Measurements from ENCODE around the gene HDAC4.

Gene HDAC4

DNA sequence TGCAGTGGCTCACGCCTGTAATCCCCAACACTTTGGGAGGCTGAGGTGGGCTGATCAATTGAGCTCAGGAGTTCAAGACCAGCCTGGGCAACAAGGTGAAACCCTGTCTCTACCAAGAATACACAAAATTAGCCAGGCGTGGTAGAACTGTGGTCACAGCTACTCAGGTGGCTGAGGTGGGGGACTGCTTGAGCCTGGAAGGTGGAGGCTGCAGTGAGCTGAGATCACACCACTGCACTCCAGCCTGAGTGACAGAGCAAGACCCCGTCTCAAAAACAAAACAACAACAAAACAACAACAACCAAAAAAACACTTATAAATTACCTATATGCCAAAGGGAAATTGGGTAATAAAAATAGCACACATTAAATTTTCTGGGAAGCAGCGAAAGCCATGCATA, 141.6 kb downstream of the HDAC4 start:
- H3K4me3 ChIP-seq (ENCODE audit: insufficient read length, low read depth) = no peak overlapping the region
- no peak for TF ChIP-seq ZNF274 (IDR thresholded peaks at IDR 0.05; ENCODE audit: low read depth, low read length)
- no peak for TF ChIP-seq SUZ12 (IDR thresholded peaks at IDR 0.05; ENCODE audit: extremely low read depth, insufficient read depth, insufficient read length)
- TF ChIP-seq YY1 (IDR thresholded peaks at IDR 0.05; ENCODE audit: insufficient read depth, insufficient read length) = no peak
- H3K27me3 ChIP-seq (ENCODE audit: insufficient read depth, insufficient read length) = no peaks in the 10 kb centered on the region
- peaks cover 7% of the 10 kb centered on the region for H3K4me1 ChIP-seq (ENCODE audit: insufficient read depth, insufficient read length)
- DNase-seq (ENCODE audit: low read depth, low spot score) = no peak
- H3K9ac ChIP-seq (ENCODE audit: insufficient read length, low read depth) = no peak overlapping the region
- H3K36me3 ChIP-seq (ENCODE audit: insufficient read depth, insufficient read length, low read length) = peaks cover 3% of the 10 kb centered on the region
- H3K9me3 ChIP-seq (ENCODE audit: insufficient read depth, low read length) = peaks cover 11% of the 10 kb centered on the region; the same call in 1 of the 2 replicates

DNA sequence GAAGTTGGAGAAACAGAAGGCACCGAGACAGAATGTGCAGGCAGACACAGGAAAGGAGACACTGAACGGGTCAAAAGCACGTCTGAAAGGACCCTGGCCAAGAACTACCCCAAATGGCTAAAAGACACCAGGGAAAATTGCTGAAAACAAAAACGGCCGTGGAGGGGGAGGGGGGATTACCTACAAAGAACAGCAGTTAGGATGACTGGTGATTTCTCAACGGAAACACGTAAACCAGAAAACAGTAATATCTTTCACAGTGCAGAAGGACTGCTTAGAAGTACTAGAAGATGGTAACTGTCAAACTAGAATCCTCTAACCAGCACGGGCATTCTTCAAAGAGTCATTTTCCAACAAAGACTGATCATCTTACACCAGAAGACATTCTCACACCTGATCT, 142.6 kb downstream of the HDAC4 start:
- Histone ChIP-seq H3K9ac (ENCODE audit: insufficient read length, low read depth) (no peak overlapping the region), H3K4me1 (ENCODE audit: insufficient read depth, insufficient read length) (peaks cover 4% of the 10 kb centered on the region), H3K9me3 (ENCODE audit: insufficient read depth, low read length) (peaks cover 11% of the 10 kb centered on the region; the same call in 1 of the 2 replicates), H3K36me3 (ENCODE audit: insufficient read depth, insufficient read length, low read length) (peaks cover 3% of the 10 kb centered on the region), H3K27me3 (ENCODE audit: insufficient read depth, insufficient read length) (no peaks in the 10 kb centered on the region), H3K4me3 (ENCODE audit: insufficient read length, low read depth) (no peak overlapping the region)
- no peak for DNase-seq (ENCODE audit: low read depth, low spot score)
- TF ChIP-seq ZNF274 (IDR thresholded peaks at IDR 0.05; ENCODE audit: low read depth, low read length) (no peak), SUZ12 (IDR thresholded peaks at IDR 0.05; ENCODE audit: extremely low read depth, insufficient read depth, insufficient read length) (no peak), YY1 (IDR thresholded peaks at IDR 0.05; ENCODE audit: insufficient read depth, insufficient read length) (no peak)

DNA sequence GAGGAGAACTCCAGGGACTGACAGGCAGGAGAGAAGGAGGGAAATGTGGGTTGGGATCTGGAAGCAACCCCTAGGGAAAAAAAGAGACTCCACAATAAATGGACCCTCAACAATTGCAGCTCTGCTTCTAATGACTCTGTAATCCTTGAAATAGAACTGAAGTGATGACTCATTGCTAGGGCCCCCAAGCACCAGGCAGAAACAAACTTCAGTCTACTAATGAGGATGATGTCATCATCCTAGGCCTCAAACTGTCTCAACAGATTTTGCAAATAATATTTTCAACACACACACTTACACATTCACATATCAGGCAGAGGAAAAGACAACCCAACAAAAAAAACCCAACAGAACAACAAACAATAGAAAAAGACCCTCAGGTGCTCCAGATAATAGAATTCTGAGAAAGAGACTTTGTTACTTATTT, 143.3 kb downstream of the HDAC4 start:
- Histone ChIP-seq H3K9ac (ENCODE audit: insufficient read length, low read depth) (no peak overlapping the region), H3K27me3 (ENCODE audit: insufficient read depth, insufficient read length) (no peaks in the 10 kb centered on the region), H3K4me3 (ENCODE audit: insufficient read length, low read depth) (no peak overlapping the region), H3K36me3 (ENCODE audit: insufficient read depth, insufficient read length, low read length) (peaks cover 3% of the 10 kb centered on the region), H3K9me3 (ENCODE audit: insufficient read depth, low read length) (peaks cover 11% of the 10 kb centered on the region; the same call in 1 of the 2 replicates), H3K4me1 (ENCODE audit: insufficient read depth, insufficient read length) (peaks cover 4% of the 10 kb centered on the region)
- no peak for TF ChIP-seq SUZ12 (IDR thresholded peaks at IDR 0.05; ENCODE audit: extremely low read depth, insufficient read depth, insufficient read length)
- TF ChIP-seq YY1 (IDR thresholded peaks at IDR 0.05; ENCODE audit: insufficient read depth, insufficient read length) = no peak
- no peak for TF ChIP-seq ZNF274 (IDR thresholded peaks at IDR 0.05; ENCODE audit: low read depth, low read length)
- no peak for DNase-seq (ENCODE audit: low read depth, low spot score)

DNA sequence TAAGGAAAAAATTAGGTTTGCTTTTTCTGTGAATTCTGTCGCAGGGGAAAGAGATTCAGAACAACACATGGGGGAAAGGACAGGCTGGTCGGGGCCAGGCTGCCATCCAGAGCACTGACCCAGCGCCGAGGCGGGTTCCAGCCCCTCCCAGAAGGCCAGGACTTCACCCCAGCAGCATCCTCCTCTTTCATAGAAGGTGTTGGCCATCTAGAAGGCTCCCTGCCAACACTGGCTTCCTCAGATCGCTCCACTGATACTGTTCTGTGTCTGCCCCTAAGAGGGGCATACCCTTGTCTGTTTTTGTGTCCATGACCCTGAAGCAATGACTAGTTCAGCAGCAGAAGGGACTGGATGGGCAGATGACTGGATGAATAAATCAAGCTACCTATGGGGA, 144.5 kb downstream of the HDAC4 start:
- Histone ChIP-seq H3K4me3 (ENCODE audit: insufficient read length, low read depth) (no peak overlapping the region), H3K9ac (ENCODE audit: insufficient read length, low read depth) (no peak overlapping the region), H3K27me3 (ENCODE audit: insufficient read depth, insufficient read length) (no peaks in the 10 kb centered on the region), H3K9me3 (ENCODE audit: insufficient read depth, low read length) (peaks cover 11% of the 10 kb centered on the region; the same call in 1 of the 2 replicates), H3K36me3 (ENCODE audit: insufficient read depth, insufficient read length, low read length) (peaks cover 3% of the 10 kb centered on the region), H3K4me1 (ENCODE audit: insufficient read depth, insufficient read length) (peaks cover 4% of the 10 kb centered on the region)
- TF ChIP-seq YY1 (IDR thresholded peaks at IDR 0.05; ENCODE audit: insufficient read depth, insufficient read length) (no peak), ZNF274 (IDR thresholded peaks at IDR 0.05; ENCODE audit: low read depth, low read length) (no peak)
- no peak for DNase-seq (ENCODE audit: low read depth, low spot score)

DNA sequence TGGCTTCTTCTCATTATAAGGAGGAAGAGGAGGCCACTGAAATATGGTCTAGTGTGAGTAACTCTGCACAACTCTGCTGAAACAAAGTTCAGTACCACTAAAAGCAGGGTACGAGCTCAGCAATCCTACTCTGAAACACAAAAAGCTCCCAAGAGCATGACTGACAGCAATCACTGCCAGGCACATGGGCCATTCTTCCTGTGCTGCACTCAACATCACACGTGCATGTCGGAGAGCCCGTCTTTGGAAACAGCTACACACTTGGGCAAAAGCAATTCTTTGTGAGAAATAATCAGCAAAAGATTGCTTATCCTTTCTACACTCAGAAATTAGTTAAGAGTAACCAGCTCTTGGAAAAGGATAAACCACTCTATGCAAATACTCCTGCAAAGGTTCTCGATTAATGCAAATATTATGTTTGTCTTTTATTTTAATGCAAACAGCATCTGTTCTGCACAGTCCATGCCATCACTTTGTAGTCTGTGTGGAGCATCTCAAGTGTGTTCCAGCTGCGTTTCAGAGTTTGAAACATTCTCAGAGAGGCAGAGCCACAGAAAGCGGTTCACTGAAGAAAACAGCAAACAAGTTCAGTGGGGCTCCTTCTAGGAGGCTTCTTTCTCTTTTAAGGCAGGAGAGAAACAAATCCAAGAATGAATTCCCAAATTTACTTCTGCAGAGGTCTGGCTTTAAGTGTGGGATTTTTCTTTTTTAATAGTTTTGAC, 145.0 kb downstream of the HDAC4 start:
- Histone ChIP-seq H3K9me3 (ENCODE audit: insufficient read depth, low read length) (peaks cover 11% of the 10 kb centered on the region; the same call in 1 of the 2 replicates), H3K4me1 (ENCODE audit: insufficient read depth, insufficient read length) (peaks cover 4% of the 10 kb centered on the region), H3K36me3 (ENCODE audit: insufficient read depth, insufficient read length, low read length) (peaks cover 3% of the 10 kb centered on the region), H3K4me3 (ENCODE audit: insufficient read length, low read depth) (no peak overlapping the region), H3K27me3 (ENCODE audit: insufficient read depth, insufficient read length) (no peaks in the 10 kb centered on the region), H3K9ac (ENCODE audit: insufficient read length, low read depth) (no peak overlapping the region)
- TF ChIP-seq SUZ12 (IDR thresholded peaks at IDR 0.05; ENCODE audit: extremely low read depth, insufficient read depth, insufficient read length) (no peak), ZNF274 (IDR thresholded peaks at IDR 0.05; ENCODE audit: low read depth, low read length) (no peak), YY1 (IDR thresholded peaks at IDR 0.05; ENCODE audit: insufficient read depth, insufficient read length) (no peak)
- DNase-seq (ENCODE audit: low read depth, low spot score) = no peak

DNA sequence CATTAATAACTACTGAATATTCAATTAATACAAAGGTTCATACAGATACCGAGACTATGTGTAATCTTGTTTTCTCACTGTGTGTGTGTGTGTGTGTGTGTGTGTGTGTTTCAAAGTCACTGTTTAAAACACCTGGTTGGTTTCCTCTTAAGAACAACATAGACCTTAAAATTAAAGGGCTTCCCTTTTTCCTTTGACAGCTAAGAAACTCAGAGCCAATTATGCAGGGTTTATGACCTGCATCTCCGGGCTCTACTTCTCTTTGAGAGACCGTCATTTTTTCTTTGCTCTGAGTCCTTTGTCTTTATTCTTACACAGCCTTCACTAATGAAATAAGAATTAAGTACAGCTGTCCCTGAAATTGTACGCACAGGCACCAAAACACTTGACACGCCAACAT, 145.6 kb downstream of the HDAC4 start:
- H3K9ac ChIP-seq (ENCODE audit: insufficient read length, low read depth) = no peak overlapping the region
- no peaks in the 10 kb centered on the region for H3K36me3 ChIP-seq (ENCODE audit: insufficient read depth, insufficient read length, low read length)
- H3K4me1 ChIP-seq (ENCODE audit: insufficient read depth, insufficient read length) = peaks cover 4% of the 10 kb centered on the region
- H3K4me3 ChIP-seq (ENCODE audit: insufficient read length, low read depth) = no peak overlapping the region
- no peak for DNase-seq (ENCODE audit: low read depth, low spot score)
- TF ChIP-seq ZNF274 (IDR thresholded peaks at IDR 0.05; ENCODE audit: low read depth, low read length) (no peak), YY1 (IDR thresholded peaks at IDR 0.05; ENCODE audit: insufficient read depth, insufficient read length) (no peak), SUZ12 (IDR thresholded peaks at IDR 0.05; ENCODE audit: extremely low read depth, insufficient read depth, insufficient read length) (no peak)
- peaks cover 11% of the 10 kb centered on the region; the same call in 1 of the 2 replicates for H3K9me3 ChIP-seq (ENCODE audit: insufficient read depth, low read length)
- no peaks in the 10 kb centered on the region for H3K27me3 ChIP-seq (ENCODE audit: insufficient read depth, insufficient read length)

DNA sequence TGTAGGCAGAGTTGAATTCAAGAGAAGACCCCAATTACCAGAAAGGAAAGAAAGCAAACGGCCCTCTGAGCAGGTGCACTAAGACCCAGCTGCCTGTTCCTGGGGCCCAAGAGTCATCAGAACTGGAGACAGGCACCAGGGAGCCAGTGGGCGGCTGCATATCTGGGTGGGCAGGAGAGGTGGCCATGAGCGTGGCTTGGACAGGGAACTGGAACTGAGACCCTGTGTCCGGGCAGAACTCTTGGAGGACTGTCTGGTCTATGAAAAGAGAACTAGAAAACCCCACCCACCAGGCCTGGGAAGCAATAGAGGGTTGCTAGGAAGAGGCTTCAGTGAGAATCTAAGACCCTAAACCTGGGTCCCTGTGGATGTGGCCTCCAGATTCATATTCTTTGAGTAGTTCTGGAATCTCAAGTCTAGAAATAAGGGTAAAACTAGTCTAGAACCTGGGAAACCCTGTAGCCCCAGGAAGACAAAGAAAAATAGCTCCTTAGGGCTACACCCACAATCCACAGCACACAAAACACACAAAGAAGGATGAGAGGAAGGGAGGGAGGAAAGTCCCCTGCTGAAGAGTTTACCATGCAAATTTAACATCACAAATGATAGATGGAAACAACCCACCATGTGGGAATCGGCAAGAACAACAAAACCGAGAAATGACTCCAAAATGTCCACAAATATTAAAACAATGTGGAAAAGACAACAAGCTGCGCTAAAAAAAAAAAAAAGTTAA, 147.0 kb downstream of the HDAC4 start:
- H3K36me3 ChIP-seq (ENCODE audit: insufficient read depth, insufficient read length, low read length) = no peaks in the 10 kb centered on the region
- peaks cover 11% of the 10 kb centered on the region; the same call in 1 of the 2 replicates for H3K9me3 ChIP-seq (ENCODE audit: insufficient read depth, low read length)
- no peak overlapping the region for H3K4me3 ChIP-seq (ENCODE audit: insufficient read length, low read depth)
- DNase-seq (ENCODE audit: low read depth, low spot score) = no peak
- peaks cover under 1% of the 10 kb centered on the region for H3K4me1 ChIP-seq (ENCODE audit: insufficient read depth, insufficient read length)
- no peaks in the 10 kb centered on the region for H3K27me3 ChIP-seq (ENCODE audit: insufficient read depth, insufficient read length)
- H3K9ac ChIP-seq (ENCODE audit: insufficient read length, low read depth) = no peak overlapping the region
- TF ChIP-seq ZNF274 (IDR thresholded peaks at IDR 0.05; ENCODE audit: low read depth, low read length) (no peak), YY1 (IDR thresholded peaks at IDR 0.05; ENCODE audit: insufficient read depth, insufficient read length) (no peak), SUZ12 (IDR thresholded peaks at IDR 0.05; ENCODE audit: extremely low read depth, insufficient read depth, insufficient read length) (no peak)
